HG03469 (cell line): ENCODE measurements around the gene BOC.

Source experiments
- ATAC-seq: cut with Tn5 transposase; IDR thresholded peaks from one replicate; pipeline ENCODE4 v1.9.1; 2021; ENCODE audit warnings: mild to moderate bottlenecking, moderate library complexity, moderate number of reproducible peaks; ENCODE audit not compliant: unreplicated experiment

Gene BOC

GRCh38 chr3:113223475-113224281 lies 12.3 kb downstream of the BOC start:
- peak; percentile 82 for ATAC-seq

GRCh38 chr3:113225286-113225685 lies 13.9 kb downstream of the BOC start:
- no peak for ATAC-seq

GRCh38 chr3:113226491-113226890 lies 15.1 kb downstream of the BOC start:
- ATAC-seq = no peak

- no peak for ATAC-seq
These were observed 15.8 kb downstream of the BOC start for GRCh38 chr3:113227146-113227545.

GRCh38 chr3:113228498-113229286 lies 17.3 kb downstream of the BOC start:
- no peak for ATAC-seq

GRCh38 chr3:113231391-113231790 lies 20.0 kb downstream of the BOC start:
- ATAC-seq = no peak

- ATAC-seq = no peak
These were observed 20.5 kb downstream of the BOC start for GRCh38 chr3:113231827-113232253.

- ATAC-seq = no peak
These were observed 21.0 kb downstream of the BOC start for GRCh38 chr3:113232342-113232741.

GRCh38 chr3:113233497-113233896 lies 22.1 kb downstream of the BOC start:
- no peak for ATAC-seq

- no peak for ATAC-seq
These were observed 22.7 kb downstream of the BOC start for GRCh38 chr3:113234028-113234427.

- no peak for ATAC-seq
These were observed 23.4 kb downstream of the BOC start for GRCh38 chr3:113234688-113235260.

GRCh38 chr3:113238503-113238902 lies 27.1 kb downstream of the BOC start:
- ATAC-seq = no peak

- ATAC-seq = no peak
These were observed 29.5 kb downstream of the BOC start for GRCh38 chr3:113240841-113241240.

- no peak for ATAC-seq
These were observed 30.1 kb downstream of the BOC start for GRCh38 chr3:113241292-113242095.

GRCh38 chr3:113242096-113242581 lies 30.8 kb downstream of the BOC start:
- ATAC-seq = no peak

- ATAC-seq = no peak
These were observed 31.7 kb downstream of the BOC start for GRCh38 chr3:113243071-113243470.

GRCh38 chr3:113243846-113244245 lies 32.5 kb downstream of the BOC start:
- no peak for ATAC-seq

- ATAC-seq = no peak
These were observed 34.4 kb downstream of the BOC start for GRCh38 chr3:113245761-113246161.

GRCh38 chr3:113247068-113247467 lies 35.7 kb downstream of the BOC start:
- ATAC-seq = no peak

GRCh38 chr3:113247675-113248458 lies 36.5 kb downstream of the BOC start:
- ATAC-seq = no peak
